GM19463 (cell line): ENCODE results near the gene STEAP1B.
A peak's percentile ranks its signal among the peaks of the same experiment; 100 is the strongest.
"Not testable (repeated sequence)": the region's sequence is repeated elsewhere in the genome, so short reads cannot be mapped to it uniquely, and the experiment has no call there.

ENCODE experiments used
- ATAC-seq: cut with Tn5 transposase; IDR thresholded peaks from one replicate; pipeline ENCODE4 v1.9.1; 2021; ENCODE audit warnings: mild to moderate bottlenecking, moderate library complexity; ENCODE audit not compliant: unreplicated experiment

STEAP1B gene

GRCh38 chr7:22499888-22500689, at the start of gene STEAP1B:
TSS of gene STEAP1B (minus strand) at chr7:22500188. CDS start at chr7:22494855, 5,333 bp downstream.
- peak; percentile 95 for ATAC-seq

- no peak for ATAC-seq
These were observed 49.1 kb upstream of the STEAP1B start for GRCh38 chr7:22549051-22549450.

GRCh38 chr7:22548313-22548712, 48.3 kb upstream of the STEAP1B start:
- no peak for ATAC-seq

- no peak for ATAC-seq
These were observed 46.8 kb upstream of the STEAP1B start for GRCh38 chr7:22546769-22547168.

- ATAC-seq = no peak
These were observed 45.5 kb upstream of the STEAP1B start for GRCh38 chr7:22545529-22545928.

GRCh38 chr7:22544245-22544644, 44.3 kb upstream of the STEAP1B start:
- no peak for ATAC-seq

GRCh38 chr7:22543169-22543568, 43.2 kb upstream of the STEAP1B start:
- no peak for ATAC-seq

- no peak for ATAC-seq
These were observed 42.7 kb upstream of the STEAP1B start for GRCh38 chr7:22542669-22543068.

- ATAC-seq = no peak
These were observed 42.3 kb upstream of the STEAP1B start for GRCh38 chr7:22542254-22542653.

GRCh38 chr7:22541789-22542188, 41.8 kb upstream of the STEAP1B start:
- no peak for ATAC-seq

GRCh38 chr7:22528537-22528936, 28.5 kb upstream of the STEAP1B start:
- not testable (repeated sequence) for ATAC-seq

- ATAC-seq = not testable (repeated sequence)
These were observed 24.5 kb upstream of the STEAP1B start for GRCh38 chr7:22524353-22524947.

- not testable (repeated sequence) for ATAC-seq
These were observed 23.7 kb upstream of the STEAP1B start for GRCh38 chr7:22523478-22524352.

GRCh38 chr7:22519560-22519959, 19.6 kb upstream of the STEAP1B start:
- ATAC-seq = not testable (repeated sequence)

GRCh38 chr7:22516950-22517349, 17.0 kb upstream of the STEAP1B start:
- not testable (repeated sequence) for ATAC-seq

GRCh38 chr7:22514963-22515362, 15.0 kb upstream of the STEAP1B start:
- not testable (repeated sequence) for ATAC-seq

- ATAC-seq = not testable (repeated sequence)
These were observed 7.3 kb upstream of the STEAP1B start for GRCh38 chr7:22507320-22507719.

- ATAC-seq = not testable (repeated sequence)
These were observed 6.5 kb upstream of the STEAP1B start for GRCh38 chr7:22506316-22507020.

- not testable (repeated sequence) for ATAC-seq
These were observed 4.5 kb upstream of the STEAP1B start for GRCh38 chr7:22504519-22504918.

GRCh38 chr7:22502104-22502503, 2.1 kb upstream of the STEAP1B start:
- ATAC-seq = not testable (repeated sequence)

GRCh38 chr7:22501336-22501735, 1.3 kb upstream of the STEAP1B start:
- ATAC-seq = not testable (repeated sequence)
